Measurements from ENCODE around the gene CRYGD.

DNA sequence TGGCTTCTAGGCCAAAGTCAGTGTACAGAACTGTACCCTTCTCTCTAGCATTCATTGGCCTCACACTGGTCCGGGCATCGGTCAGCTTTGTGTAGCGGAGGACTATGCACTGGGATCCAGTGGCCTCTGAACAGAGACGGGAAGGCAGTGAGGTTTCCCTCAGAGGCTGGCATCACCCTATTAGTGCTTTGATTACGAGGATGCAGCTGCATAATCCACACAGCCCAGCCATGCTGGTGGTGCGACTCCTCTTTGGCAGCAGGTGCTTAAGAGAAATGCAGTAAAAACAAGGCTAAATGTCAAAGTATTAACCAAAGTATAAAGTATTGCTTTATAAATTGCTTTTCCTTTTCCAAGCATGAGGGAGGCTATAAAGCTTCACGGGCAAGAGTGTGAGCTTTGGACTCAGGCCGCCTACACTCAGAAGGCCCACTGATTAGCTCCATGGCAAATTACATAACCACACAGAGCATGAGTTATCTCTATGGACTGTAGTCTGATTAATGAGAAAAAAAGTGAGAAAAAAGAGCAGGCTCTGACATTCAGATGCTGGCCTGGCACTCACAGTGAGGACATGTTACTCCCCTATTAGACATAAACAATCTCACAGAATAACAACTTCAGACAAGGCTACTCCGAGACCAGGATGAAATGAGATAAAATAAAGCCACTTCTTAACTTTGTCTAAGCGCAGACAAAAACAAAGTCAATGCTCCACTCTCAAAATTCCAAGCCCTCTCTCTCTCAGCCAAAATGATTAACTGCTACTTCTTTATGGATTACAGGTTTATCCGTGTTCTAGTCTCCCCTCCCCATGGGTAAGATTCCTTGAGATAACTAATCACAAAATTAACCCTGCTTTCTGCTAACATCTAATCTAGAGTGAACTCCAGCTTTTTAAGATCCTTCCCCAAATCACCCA, 11.7 kb upstream of the CRYGD start:
- TF ChIP-seq, protein P1, sequence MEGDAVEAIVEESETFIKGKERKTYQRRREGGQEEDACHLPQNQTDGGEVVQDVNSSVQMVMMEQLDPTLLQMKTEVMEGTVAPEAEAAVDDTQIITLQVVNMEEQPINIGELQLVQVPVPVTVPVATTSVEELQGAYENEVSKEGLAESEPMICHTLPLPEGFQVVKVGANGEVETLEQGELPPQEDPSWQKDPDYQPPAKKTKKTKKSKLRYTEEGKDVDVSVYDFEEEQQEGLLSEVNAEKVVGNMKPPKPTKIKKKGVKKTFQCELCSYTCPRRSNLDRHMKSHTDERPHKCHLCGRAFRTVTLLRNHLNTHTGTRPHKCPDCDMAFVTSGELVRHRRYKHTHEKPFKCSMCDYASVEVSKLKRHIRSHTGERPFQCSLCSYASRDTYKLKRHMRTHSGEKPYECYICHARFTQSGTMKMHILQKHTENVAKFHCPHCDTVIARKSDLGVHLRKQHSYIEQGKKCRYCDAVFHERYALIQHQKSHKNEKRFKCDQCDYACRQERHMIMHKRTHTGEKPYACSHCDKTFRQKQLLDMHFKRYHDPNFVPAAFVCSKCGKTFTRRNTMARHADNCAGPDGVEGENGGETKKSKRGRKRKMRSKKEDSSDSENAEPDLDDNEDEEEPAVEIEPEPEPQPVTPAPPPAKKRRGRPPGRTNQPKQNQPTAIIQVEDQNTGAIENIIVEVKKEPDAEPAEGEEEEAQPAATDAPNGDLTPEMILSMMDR (IDR thresholded peaks at IDR 0.05; ENCODE audit: low read length), result no peak
- no peak for TF ChIP-seq EZH2 (optimal IDR thresholded peaks at IDR 0.05; ENCODE audit: low read depth, low read length)
- TF ChIP-seq EZH2phosphoT487 (IDR thresholded peaks at IDR 0.05; ENCODE audit: low read length), result no peak
